Progenitor cell of endocrine pancreas (in vitro differentiated cells): ENCODE measurements around the gene MRPL32. TPM values are rescaled to one million over a fixed set of nuclear protein-coding genes. Genes with fewer than 3 reads are reported as not detected.

Experiments
- DNase-seq: peaks from one replicate; pipeline ENCODE4 v3.0.0; 2021; ENCODE audit warnings: low spot score; ENCODE audit not compliant: unreplicated experiment
- H3K27ac Mint-ChIP-seq: 2 replicates; pipeline ENCODE4 v1.8.0; 2021; ENCODE audit warnings: mild to moderate bottlenecking, moderate library complexity, mixed read lengths
- H3K27me3 Mint-ChIP-seq: 2 replicates; pipeline ENCODE4 v1.8.0; 2021; ENCODE audit warnings: mixed read lengths
- H3K36me3 Mint-ChIP-seq: 2 replicates; pipeline ENCODE4 v1.8.0; 2022; ENCODE audit warnings: mixed read lengths; ENCODE audit not compliant: insufficient read depth
- H3K4me1 Mint-ChIP-seq: 2 replicates; pipeline ENCODE4 v1.8.0; 2021; ENCODE audit warnings: low read depth, mixed read lengths
- H3K4me3 Mint-ChIP-seq: 2 replicates; pipeline ENCODE4 v1.8.0; 2021; ENCODE audit warnings: low read depth, mild to moderate bottlenecking, moderate library complexity, mixed read lengths
- H3K9me3 Mint-ChIP-seq: 2 replicates; pipeline ENCODE4 v1.8.0; 2021; ENCODE audit warnings: low read depth, mixed read lengths
- total RNA-seq: library from RNA; stranded (reverse); gene quantifications from 2 replicates; pipeline ENCODE4 v1.2.1, GENCODE V29; 2021
- TF ChIP-seq, protein P1 (sequence below): fragments of 200-600 bp; sonication (generic); IDR thresholded peaks from one replicate; pipeline ENCODE4 v1.5.0; 2021; ENCODE audit warnings: antibody characterized with exemption, mild to moderate bottlenecking; ENCODE audit not compliant: unreplicated experiment

MRPL32 gene
- total RNA-seq, 1 donor from 2014 or later = 49.9 TPM

- Mint-ChIP-seq H3K27ac (no peak overlapping the region), H3K9me3 (no peaks in the 10 kb centered on the region), H3K27me3 (no peaks in the 10 kb centered on the region), H3K36me3 (peaks cover 5% of the 10 kb centered on the region), H3K4me1 (peaks cover 28% of the 10 kb centered on the region), H3K4me3 (no peak overlapping the region)
- DNase-seq = no peak
- TF ChIP-seq, protein P1, sequence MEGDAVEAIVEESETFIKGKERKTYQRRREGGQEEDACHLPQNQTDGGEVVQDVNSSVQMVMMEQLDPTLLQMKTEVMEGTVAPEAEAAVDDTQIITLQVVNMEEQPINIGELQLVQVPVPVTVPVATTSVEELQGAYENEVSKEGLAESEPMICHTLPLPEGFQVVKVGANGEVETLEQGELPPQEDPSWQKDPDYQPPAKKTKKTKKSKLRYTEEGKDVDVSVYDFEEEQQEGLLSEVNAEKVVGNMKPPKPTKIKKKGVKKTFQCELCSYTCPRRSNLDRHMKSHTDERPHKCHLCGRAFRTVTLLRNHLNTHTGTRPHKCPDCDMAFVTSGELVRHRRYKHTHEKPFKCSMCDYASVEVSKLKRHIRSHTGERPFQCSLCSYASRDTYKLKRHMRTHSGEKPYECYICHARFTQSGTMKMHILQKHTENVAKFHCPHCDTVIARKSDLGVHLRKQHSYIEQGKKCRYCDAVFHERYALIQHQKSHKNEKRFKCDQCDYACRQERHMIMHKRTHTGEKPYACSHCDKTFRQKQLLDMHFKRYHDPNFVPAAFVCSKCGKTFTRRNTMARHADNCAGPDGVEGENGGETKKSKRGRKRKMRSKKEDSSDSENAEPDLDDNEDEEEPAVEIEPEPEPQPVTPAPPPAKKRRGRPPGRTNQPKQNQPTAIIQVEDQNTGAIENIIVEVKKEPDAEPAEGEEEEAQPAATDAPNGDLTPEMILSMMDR = no peak
Observed at GRCh38 chr7:42928754-42929153, 3.4 kb upstream of the MRPL32 start.

DNA sequence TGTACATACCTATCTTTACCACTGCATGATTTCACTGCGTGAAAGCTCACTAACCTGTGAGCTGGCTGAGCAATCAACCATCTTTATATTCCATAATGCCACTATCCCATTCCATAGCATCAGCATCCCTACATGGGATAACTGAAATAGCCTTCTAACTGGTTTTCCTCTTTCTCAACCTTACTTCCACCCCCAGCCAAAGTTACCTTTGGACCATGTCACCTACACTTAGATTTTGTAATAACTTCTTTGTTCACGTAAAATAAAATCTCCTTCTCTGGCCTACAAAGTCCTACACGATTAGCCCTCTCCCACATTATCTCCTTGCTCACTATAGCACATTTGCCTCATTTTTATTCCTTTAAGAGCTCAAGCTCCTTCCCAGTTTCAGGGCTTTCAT is 2.7 kb upstream of the MRPL32 start:
- Mint-ChIP-seq H3K9me3 (no peaks in the 10 kb centered on the region), H3K36me3 (peaks cover 3% of the 10 kb centered on the region), H3K27ac (no peak overlapping the region), H3K27me3 (no peaks in the 10 kb centered on the region), H3K4me1 (peaks cover 32% of the 10 kb centered on the region), H3K4me3 (no peak overlapping the region)
- TF ChIP-seq, protein P1 = no peak
- DNase-seq = no peak

DNA sequence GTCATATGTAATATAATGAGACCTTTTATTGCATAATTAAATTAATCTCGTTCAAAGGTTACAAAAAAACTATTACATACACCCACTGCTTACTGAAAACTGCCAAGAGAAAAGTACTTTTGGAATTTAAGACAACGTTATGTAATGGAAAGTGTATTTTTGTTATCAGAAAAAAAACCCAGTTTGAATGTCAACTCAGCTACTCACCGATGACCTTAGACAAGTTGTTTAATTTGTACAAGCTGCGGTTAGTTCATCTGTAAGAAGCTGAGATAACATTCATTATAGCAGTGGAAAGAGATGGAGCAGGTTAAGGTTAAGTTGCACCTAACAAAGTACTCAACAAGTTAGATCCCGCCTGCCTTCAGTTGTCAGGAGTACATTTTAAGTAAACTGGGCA is 1.3 kb upstream of the MRPL32 start:
- Mint-ChIP-seq H3K9me3 (no peaks in the 10 kb centered on the region), H3K27me3 (no peaks in the 10 kb centered on the region), H3K27ac (no peak overlapping the region), H3K4me3 (peak overlapping the region; percentile 99), H3K36me3 (peaks cover 4% of the 10 kb centered on the region), H3K4me1 (peaks cover 33% of the 10 kb centered on the region)
- no peak for DNase-seq
- TF ChIP-seq, protein P1 = no peak

DNA sequence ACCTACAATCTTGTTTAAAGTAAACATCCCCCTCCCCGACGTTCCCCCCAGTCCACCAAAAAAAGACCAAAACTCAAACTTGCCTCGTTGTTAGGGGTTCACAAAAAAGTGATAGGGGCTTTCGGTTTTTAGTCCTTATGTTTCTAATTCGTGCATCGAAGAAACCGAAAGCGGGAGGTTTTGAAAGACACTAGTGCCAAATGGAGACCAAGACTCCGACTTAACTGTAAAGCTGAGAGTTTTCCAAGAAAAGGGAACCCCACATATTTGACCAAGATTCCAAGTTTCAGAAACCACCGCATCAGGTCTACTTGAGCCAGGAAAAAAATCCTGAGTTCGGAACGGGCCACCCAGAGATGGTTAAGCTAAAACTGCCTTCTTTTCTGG is 736 bp upstream of the MRPL32 start:
- peak overlapping the region; percentile 99 for H3K4me3 Mint-ChIP-seq
- no peaks in the 10 kb centered on the region for H3K9me3 Mint-ChIP-seq
- H3K36me3 Mint-ChIP-seq = peaks cover 7% of the 10 kb centered on the region
- peaks cover 33% of the 10 kb centered on the region for H3K4me1 Mint-ChIP-seq
- TF ChIP-seq, protein P1 = no peak
- no peaks in the 10 kb centered on the region for H3K27me3 Mint-ChIP-seq
- H3K27ac Mint-ChIP-seq = peak overlapping the region; percentile 97
- no peak for DNase-seq

- Mint-ChIP-seq H3K27me3 (no peaks in the 10 kb centered on the region), H3K4me1 (peaks cover 33% of the 10 kb centered on the region), H3K36me3 (peaks cover 9% of the 10 kb centered on the region), H3K9me3 (no peaks in the 10 kb centered on the region), H3K27ac (peak overlapping the region; percentile 97), H3K4me3 (peak overlapping the region; percentile 99)
- TF ChIP-seq, protein P1 = no peak
- no peak for DNase-seq
Observed at GRCh38 chr7:42932811-42933591, 825 bp downstream of the MRPL32 start.
